ENCODE measurements around the gene HSPB9. TPM values are rescaled to one million over a fixed set of nuclear protein-coding genes. Genes with fewer than 3 reads are reported as not detected.

Gene HSPB9
- total and polyA plus RNA-seq, 9 of the 15 experiments (the other 6 are each of a cell fraction or from before 2014, with no cell fraction given): 0.04 to 0.16 (median 0.08) TPM; not detected in 3

DNA sequence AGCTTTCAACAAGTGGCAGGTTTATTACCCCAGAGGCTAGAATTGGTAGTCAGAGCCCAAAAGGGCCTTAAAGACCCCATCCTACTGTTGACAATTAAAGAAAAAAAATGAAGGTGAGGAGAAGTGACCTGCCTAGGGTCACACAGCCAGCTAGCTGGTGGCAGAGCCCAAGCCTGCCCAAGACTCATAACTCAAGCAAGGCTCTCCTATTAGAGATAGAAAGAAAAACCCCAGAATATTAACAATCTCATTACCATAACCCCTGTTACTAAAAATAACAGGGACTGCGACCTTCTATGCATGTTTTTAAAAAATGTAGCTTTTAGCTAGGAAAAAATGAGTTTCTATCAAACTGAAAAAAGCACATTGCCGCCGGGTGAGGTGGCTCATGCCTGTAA, 14.0 kb downstream of the HSPB9 start:
- WGBS (ENCODE audit: insufficient coverage, low coverage, missing lambda C conversion rate): 92% methylated on average over 3 of the region's 3 CpGs
- no peaks in the 10 kb centered on the region for H3K9me3 ChIP-seq (replicated peaks; ENCODE audit: control insufficient read depth, insufficient read depth, low read depth, low read length)
- FAIRE-seq (no peak), ATAC-seq (no peak), DNase-seq (ENCODE audit: extremely low read depth in 1 of 4, low spot score in 3 of 4) (no peak)
- no peak overlapping the region for H3K9ac ChIP-seq (ENCODE audit: insufficient read depth in 1 of 2, low read depth in 2 of 2, low read length in 2 of 2)
- POLR2A ChIA-PET: interaction anchor here (0.6 to 1.2 kb wide), 4 partner anchors 10 to 51 kb away, joined by 3 to 6 read pairs (median 4); no protein-coding TSS in a partner anchor
- intact Hi-C loops (cut with micrococcal nuclease) (no loop called here), in situ Hi-C loops (cut with MboI) (no loop called here)
- H3K4me1 ChIP-seq (replicated peaks in 1 of 2; ENCODE audit: control insufficient read depth in 2 of 2, insufficient read depth in 2 of 2, low read length in 2 of 2): peaks cover 9 to 11% of the 10 kb centered on the region in 2 experiments; a peak in 3 of 5 replicates
- H3K36me3 ChIP-seq (ENCODE audit: control insufficient read depth, insufficient read depth, low read length): peaks cover 79% of the 10 kb centered on the region
- H3K79me2 ChIP-seq (ENCODE audit: control insufficient read depth, insufficient read depth, low read length): peaks cover 82% of the 10 kb centered on the region
- CTCF ChIA-PET (ENCODE audit: low intra/inter-chr PET ratio): no interaction called here
- no peak overlapping the region for H2AFZ ChIP-seq (ENCODE audit: low read depth, low read length)
- H3K4me2 ChIP-seq (ENCODE audit: insufficient read depth, low read length): no peak overlapping the region
- BruUV-seq (replicated peaks): no TSS peak
- peaks cover 9% of the 10 kb centered on the region for H3K9me1 ChIP-seq (ENCODE audit: control insufficient read depth, insufficient read depth, low read length)
- no peak overlapping the region for H3K4me3 ChIP-seq
- H3K27ac ChIP-seq (ENCODE audit: extremely low read depth, low read depth, low read length): no peak overlapping the region
- no peaks in the 10 kb centered on the region for H3K27me3 ChIP-seq (ENCODE audit: control insufficient read depth in 2 of 2, insufficient read depth in 2 of 2, low read length in 2 of 2)
- peaks cover 8% of the 10 kb centered on the region; the same call in 1 of the 2 replicates for H4K20me1 ChIP-seq (replicated peaks; ENCODE audit: control insufficient read depth, insufficient read depth, low read length)
- no peak for TF ChIP-seq ZNF41 (CRISPR knock-in tag; conservative IDR thresholded peaks at IDR 0.05)
- no peak for TF ChIP-seq ZNF282 (CRISPR knock-in tag; IDR thresholded peaks at IDR 0.05)
- TF ChIP-seq XRCC3 (IDR thresholded peaks at IDR 0.05): no peak
- TF ChIP-seq PTRF (tag; IDR thresholded peaks at IDR 0.05): no peak
- no peak for TF ChIP-seq CREB1 (IDR thresholded peaks at IDR 0.05)
- TF ChIP-seq CREB1 (CRISPR knock-in tag; IDR thresholded peaks at IDR 0.05): no peak
- TF ChIP-seq, protein P1, sequence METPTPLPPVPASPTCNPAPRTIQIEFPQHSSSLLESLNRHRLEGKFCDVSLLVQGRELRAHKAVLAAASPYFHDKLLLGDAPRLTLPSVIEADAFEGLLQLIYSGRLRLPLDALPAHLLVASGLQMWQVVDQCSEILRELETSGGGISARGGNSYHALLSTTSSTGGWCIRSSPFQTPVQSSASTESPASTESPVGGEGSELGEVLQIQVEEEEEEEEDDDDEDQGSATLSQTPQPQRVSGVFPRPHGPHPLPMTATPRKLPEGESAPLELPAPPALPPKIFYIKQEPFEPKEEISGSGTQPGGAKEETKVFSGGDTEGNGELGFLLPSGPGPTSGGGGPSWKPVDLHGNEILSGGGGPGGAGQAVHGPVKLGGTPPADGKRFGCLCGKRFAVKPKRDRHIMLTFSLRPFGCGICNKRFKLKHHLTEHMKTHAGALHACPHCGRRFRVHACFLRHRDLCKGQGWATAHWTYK (CRISPR knock-in tag; IDR thresholded peaks at IDR 0.05): no peak
- TF ChIP-seq U2AF2 (optimal IDR thresholded peaks at IDR 0.05; ENCODE audit: low read depth, low read length): no peak
- TF ChIP-seq MEIS2 (IDR thresholded peaks at IDR 0.05; ENCODE audit: partially characterized antibody): no peak
- TF ChIP-seq ELF2 (CRISPR knock-in tag; IDR thresholded peaks at IDR 0.05): no peak
- TF ChIP-seq RBM15 (IDR thresholded peaks at IDR 0.05; ENCODE audit: insufficient read depth, low read length): no peak
- TF ChIP-seq, protein P2, sequence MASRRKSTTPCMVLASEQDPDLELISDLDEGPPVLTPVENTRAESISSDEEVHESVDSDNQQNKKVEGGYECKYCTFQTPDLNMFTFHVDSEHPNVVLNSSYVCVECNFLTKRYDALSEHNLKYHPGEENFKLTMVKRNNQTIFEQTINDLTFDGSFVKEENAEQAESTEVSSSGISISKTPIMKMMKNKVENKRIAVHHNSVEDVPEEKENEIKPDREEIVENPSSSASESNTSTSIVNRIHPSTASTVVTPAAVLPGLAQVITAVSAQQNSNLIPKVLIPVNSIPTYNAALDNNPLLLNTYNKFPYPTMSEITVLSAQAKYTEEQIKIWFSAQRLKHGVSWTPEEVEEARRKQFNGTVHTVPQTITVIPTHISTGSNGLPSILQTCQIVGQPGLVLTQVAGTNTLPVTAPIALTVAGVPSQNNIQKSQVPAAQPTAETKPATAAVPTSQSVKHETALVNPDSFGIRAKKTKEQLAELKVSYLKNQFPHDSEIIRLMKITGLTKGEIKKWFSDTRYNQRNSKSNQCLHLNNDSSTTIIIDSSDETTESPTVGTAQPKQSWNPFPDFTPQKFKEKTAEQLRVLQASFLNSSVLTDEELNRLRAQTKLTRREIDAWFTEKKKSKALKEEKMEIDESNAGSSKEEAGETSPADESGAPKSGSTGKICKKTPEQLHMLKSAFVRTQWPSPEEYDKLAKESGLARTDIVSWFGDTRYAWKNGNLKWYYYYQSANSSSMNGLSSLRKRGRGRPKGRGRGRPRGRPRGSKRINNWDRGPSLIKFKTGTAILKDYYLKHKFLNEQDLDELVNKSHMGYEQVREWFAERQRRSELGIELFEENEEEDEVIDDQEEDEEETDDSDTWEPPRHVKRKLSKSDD (conservative IDR thresholded peaks at IDR 0.05; ENCODE audit: low read length): no peak
- TF ChIP-seq, protein P3, sequence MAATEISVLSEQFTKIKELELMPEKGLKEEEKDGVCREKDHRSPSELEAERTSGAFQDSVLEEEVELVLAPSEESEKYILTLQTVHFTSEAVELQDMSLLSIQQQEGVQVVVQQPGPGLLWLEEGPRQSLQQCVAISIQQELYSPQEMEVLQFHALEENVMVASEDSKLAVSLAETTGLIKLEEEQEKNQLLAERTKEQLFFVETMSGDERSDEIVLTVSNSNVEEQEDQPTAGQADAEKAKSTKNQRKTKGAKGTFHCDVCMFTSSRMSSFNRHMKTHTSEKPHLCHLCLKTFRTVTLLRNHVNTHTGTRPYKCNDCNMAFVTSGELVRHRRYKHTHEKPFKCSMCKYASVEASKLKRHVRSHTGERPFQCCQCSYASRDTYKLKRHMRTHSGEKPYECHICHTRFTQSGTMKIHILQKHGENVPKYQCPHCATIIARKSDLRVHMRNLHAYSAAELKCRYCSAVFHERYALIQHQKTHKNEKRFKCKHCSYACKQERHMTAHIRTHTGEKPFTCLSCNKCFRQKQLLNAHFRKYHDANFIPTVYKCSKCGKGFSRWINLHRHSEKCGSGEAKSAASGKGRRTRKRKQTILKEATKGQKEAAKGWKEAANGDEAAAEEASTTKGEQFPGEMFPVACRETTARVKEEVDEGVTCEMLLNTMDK (IDR thresholded peaks at IDR 0.05; ENCODE audit: borderline replicate concordance, insufficient read depth, low read depth, low read length, poor library complexity, severe bottlenecking): no peak
- TF ChIP-seq, protein P4, sequence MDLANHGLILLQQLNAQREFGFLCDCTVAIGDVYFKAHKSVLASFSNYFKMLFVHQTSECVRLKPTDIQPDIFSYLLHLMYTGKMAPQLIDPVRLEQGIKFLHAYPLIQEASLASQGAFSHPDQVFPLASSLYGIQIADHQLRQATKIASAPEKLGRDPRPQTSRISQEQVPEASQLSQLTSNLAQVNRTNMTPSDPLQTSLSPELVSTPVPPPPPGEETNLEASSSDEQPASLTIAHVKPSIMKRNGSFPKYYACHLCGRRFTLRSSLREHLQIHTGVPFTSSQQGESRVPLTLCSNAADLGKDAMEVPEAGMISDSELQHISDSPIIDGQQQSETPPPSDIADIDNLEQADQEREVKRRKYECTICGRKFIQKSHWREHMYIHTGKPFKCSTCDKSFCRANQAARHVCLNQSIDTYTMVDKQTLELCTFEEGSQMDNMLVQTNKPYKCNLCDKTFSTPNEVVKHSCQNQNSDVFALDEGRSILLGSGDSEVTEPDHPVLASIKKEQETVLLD (IDR thresholded peaks at IDR 0.05): no peak
- no peak for TF ChIP-seq FOXA1 (IDR thresholded peaks at IDR 0.05; ENCODE audit: borderline replicate concordance)
